ENCODE data around the gene WIPF1. TPM values are rescaled to one million over a fixed set of nuclear protein-coding genes. Genes with fewer than 3 reads are reported as not detected.

The WIPF1 gene
- total RNA-seq, 6 experiments from 2014 or later = 5.0 to 15.3 (median 7.1) TPM

GRCh38 chr2:174641168-174641567 lies 43.6 kb upstream of the WIPF1 start:
- no peak for DNase-seq
- Histone ChIP-seq H3K4me3 (no peak overlapping the region), H3K36me3 (no peaks in the 10 kb centered on the region), H3K27ac (no peak overlapping the region), H3K4me1 (no peaks in the 10 kb centered on the region), H3K27me3 (no peaks in the 10 kb centered on the region), H3K9me3 (no peaks in the 10 kb centered on the region)
- no peak for ATAC-seq
- intact Hi-C loops (cut with DNase I) = no loop called here
- TF ChIP-seq POLR2A (IDR thresholded peaks at IDR 0.05) = no peak
- no peak for TF ChIP-seq CTCF (IDR thresholded peaks at IDR 0.05)
- 100% methylated on average over 1 of the region's 1 CpG for WGBS (ENCODE audit: insufficient coverage, low coverage, low lambda C conversion rate, missing lambda C conversion rate)

- Histone ChIP-seq H3K27ac (no peak overlapping the region), H3K36me3 (no peaks in the 10 kb centered on the region), H3K9me3 (no peaks in the 10 kb centered on the region), H3K4me3 (no peak overlapping the region), H3K27me3 (no peaks in the 10 kb centered on the region), H3K4me1 (no peaks in the 10 kb centered on the region)
- ATAC-seq (no peak), DNase-seq (no peak)
- intact Hi-C loops (cut with DNase I) = no loop called here
- 91% methylated on average over 1 of the region's 1 CpG for WGBS (ENCODE audit: insufficient coverage, low coverage, low lambda C conversion rate, missing lambda C conversion rate)
- TF ChIP-seq CTCF (IDR thresholded peaks at IDR 0.05) = no peak
- no peak for TF ChIP-seq POLR2A (IDR thresholded peaks at IDR 0.05)
Measured at GRCh38 chr2:174636987-174637386, 39.4 kb upstream of the WIPF1 start.

GRCh38 chr2:174635776-174636404 lies 38.3 kb upstream of the WIPF1 start:
- Histone ChIP-seq H3K27me3 (no peaks in the 10 kb centered on the region), H3K9me3 (no peaks in the 10 kb centered on the region), H3K4me3 (no peak overlapping the region), H3K4me1 (peaks cover 0 to 3% (median 0%) of the 10 kb centered on the region in 4 donors), H3K36me3 (no peaks in the 10 kb centered on the region), H3K27ac (no peak overlapping the region)
- TF ChIP-seq CTCF (IDR thresholded peaks at IDR 0.05) (no peak), POLR2A (IDR thresholded peaks at IDR 0.05) (no peak)
- DNase-seq = no peak
- 68% methylated on average over 3 of the region's 3 CpGs for whole genome bisulfite sequencing (ENCODE audit: insufficient coverage, low coverage, low lambda C conversion rate, missing lambda C conversion rate)
- no peak for ATAC-seq
- intact Hi-C loops (cut with DNase I) = no loop called here

GRCh38 chr2:174635015-174635593 lies 37.5 kb upstream of the WIPF1 start:
- Histone ChIP-seq H3K36me3 (no peaks in the 10 kb centered on the region), H3K9me3 (no peaks in the 10 kb centered on the region), H3K27me3 (no peaks in the 10 kb centered on the region), H3K4me3 (no peak overlapping the region), H3K27ac (peak overlapping the region; percentile 48 to 70 (median 67)), H3K4me1 (peaks cover 0 to 3% (median 0%) of the 10 kb centered on the region in 4 donors)
- 86% methylated on average over 1 of the region's 3 CpGs for WGBS (ENCODE audit: insufficient coverage, low coverage, low lambda C conversion rate, missing lambda C conversion rate)
- TF ChIP-seq POLR2A (IDR thresholded peaks at IDR 0.05) (no peak), CTCF (IDR thresholded peaks at IDR 0.05) (no peak)
- ATAC-seq = no peak
- intact Hi-C loops (cut with DNase I) = no loop called here
- no peak for DNase-seq
